ENCODE data around the gene TAF13. TPM values are rescaled to one million over a fixed set of nuclear protein-coding genes. Genes with fewer than 3 reads are reported as not detected.

The TAF13 gene
- total and polyA plus RNA-seq, 9 of the 15 experiments (the other 6 are each of a cell fraction or from before 2014, with no cell fraction given), result 14.9 to 77.2 (median 38.7) TPM

GRCh38 chr1:109099938-109100773 lies 24.4 kb upstream of the TAF13 start (continued):
- TF ChIP-seq MBD2 (IDR thresholded peaks at IDR 0.05; ENCODE audit: borderline replicate concordance, low read depth), result peak; percentile 95
- no peak for TF ChIP-seq ZNF586 (CRISPR knock-in tag; conservative IDR thresholded peaks at IDR 0.05)
- no peak; the same call in 1 of the 2 replicates for TF ChIP-seq NFATC3 (IDR thresholded peaks at IDR 0.05)
- TF ChIP-seq ZNF197 (CRISPR knock-in tag; IDR thresholded peaks at IDR 0.05; ENCODE audit: low read depth), result no peak
- no peak for TF ChIP-seq RBM17 (IDR thresholded peaks at IDR 0.05; ENCODE audit: borderline replicate concordance, low read depth, low read length)
- no peak for TF ChIP-seq ZNF140 (CRISPR knock-in tag; IDR thresholded peaks at IDR 0.05)
- 0 out of 2 replicates have a peak, but pooled peaks have one; percentile 45 for TF ChIP-seq ZNF77 (CRISPR knock-in tag; IDR thresholded peaks at IDR 0.05)
- no peak for TF ChIP-seq ATF2 (CRISPR knock-in tag; IDR thresholded peaks at IDR 0.05)
- no peak; a peak in 1 of 4 replicates for TF ChIP-seq ETV6 (IDR thresholded peaks at IDR 0.05; ENCODE audit: borderline replicate concordance in 1 of 2, low read depth in 2 of 2, low read length in 1 of 2)
- TF ChIP-seq ETV6 (CRISPR knock-in tag; IDR thresholded peaks at IDR 0.05; ENCODE audit: borderline replicate concordance), result no peak
- TF ChIP-seq STAT6 (CRISPR knock-in tag; IDR thresholded peaks at IDR 0.05), result no peak
- TF ChIP-seq THAP12 (CRISPR knock-in tag; IDR thresholded peaks at IDR 0.05), result peak; percentile 99
- peak; percentile 81 to 87 for TF ChIP-seq MLLT1 (IDR thresholded peaks at IDR 0.05)
- peak; percentile 92 for TF ChIP-seq ZBTB1 (CRISPR knock-in tag; IDR thresholded peaks at IDR 0.05; ENCODE audit: borderline replicate concordance, low read depth)
- peak; percentile 17; the same call in 1 of the 2 replicates for TF ChIP-seq SAFB (IDR thresholded peaks at IDR 0.05; ENCODE audit: borderline replicate concordance, low read depth, low read length)
